H9 (cell line): ENCODE results near the gene SEMA6A. TPM values are rescaled to one million over a fixed set of nuclear protein-coding genes. Genes with fewer than 3 reads are reported as not detected.
A peak's percentile ranks its signal among the peaks of the same experiment; 100 is the strongest.

ENCODE experiments used
- DNase-seq: peaks from one replicate; pipeline ENCODE4 v3.0.0-alpha.2; 2017
- H2AFZ ChIP-seq: one replicate; pipeline ENCODE4 v1.6.1; 2013; ENCODE audit warnings: mild to moderate bottlenecking, low read length, control low read depth, moderate library complexity
- H2AK5ac ChIP-seq: 2 replicates; pipeline ENCODE4 v1.6.1; 2013; ENCODE audit warnings: low read length, control low read depth, mixed read lengths; ENCODE audit not compliant: insufficient read length
- H2BK120ac ChIP-seq: one replicate; pipeline ENCODE4 v1.6.1; 2013; ENCODE audit warnings: low read depth, mild to moderate bottlenecking, low read length, control low read depth, inconsistent platforms; ENCODE audit not compliant: poor library complexity, severe bottlenecking
- H2BK12ac ChIP-seq: 2 replicates; pipeline ENCODE4 v1.6.1; 2013; ENCODE audit warnings: low read length, control low read depth, mixed read lengths, low read depth; ENCODE audit not compliant: insufficient read length
- H2BK15ac ChIP-seq: 2 replicates; pipeline ENCODE4 v1.6.1; 2013; ENCODE audit warnings: low read depth, low read length, control low read depth
- H2BK20ac ChIP-seq: one replicate; pipeline ENCODE4 v1.6.1; 2013; ENCODE audit warnings: low read depth, mild to moderate bottlenecking, low read length, control low read depth, inconsistent platforms; ENCODE audit not compliant: poor library complexity, severe bottlenecking
- H2BK5ac ChIP-seq: 2 replicates; pipeline ENCODE4 v1.6.1; 2013; ENCODE audit warnings: low read length, control low read depth, mixed read lengths; ENCODE audit not compliant: insufficient read length
- H3K14ac ChIP-seq: 2 replicates; pipeline ENCODE4 v1.6.1; 2013; ENCODE audit warnings: low read length, control low read depth; ENCODE audit not compliant: insufficient read depth
- H3K18ac ChIP-seq: 2 replicates; pipeline ENCODE4 v1.6.1; 2013; ENCODE audit warnings: low read depth, mild to moderate bottlenecking, mixed read lengths, low read length, control low read depth; ENCODE audit not compliant: insufficient read length
- H3K23ac ChIP-seq: 2 replicates; pipeline ENCODE4 v1.6.1; 2013; ENCODE audit warnings: low read length, control low read depth, mixed read lengths, low read depth; ENCODE audit not compliant: insufficient read length
- H3K23me2 ChIP-seq: 2 replicates; pipeline ENCODE4 v1.6.1; 2013; ENCODE audit warnings: low read depth, mild to moderate bottlenecking, mixed read lengths, low read length, control low read depth; ENCODE audit not compliant: insufficient read length, poor library complexity, severe bottlenecking
- H3K27ac ChIP-seq: 2 replicates; pipeline ENCODE4 v1.5.1; 2013; ENCODE audit warnings: low read length, control low read depth, mixed read lengths, low read depth; ENCODE audit not compliant: insufficient read length
- H3K27me3 ChIP-seq: 2 replicates; pipeline ENCODE4 v1.6.1; 2013; ENCODE audit warnings: low read length, control low read depth, inconsistent platforms; ENCODE audit not compliant: insufficient read depth
- H3K4ac ChIP-seq: 2 replicates; pipeline ENCODE4 v1.6.1; 2013; ENCODE audit warnings: low read depth, mild to moderate bottlenecking, control low read depth, inconsistent platforms, low read length, moderate library complexity
- H3K4me1 ChIP-seq: 2 replicates; pipeline ENCODE4 v1.6.1; 2013; ENCODE audit warnings: low read length, control low read depth, inconsistent platforms; ENCODE audit not compliant: insufficient read depth
- H3K4me2 ChIP-seq: 2 replicates; pipeline ENCODE4 v1.6.1; 2013; ENCODE audit warnings: low read length, control low read depth, mixed read lengths; ENCODE audit not compliant: insufficient read length, insufficient read depth
- H3K56ac ChIP-seq: 2 replicates; pipeline ENCODE4 v1.6.1; 2013; ENCODE audit warnings: low read depth, mild to moderate bottlenecking, mixed read lengths, low read length, control low read depth; ENCODE audit not compliant: insufficient read length
- H3K79me1 ChIP-seq: 2 replicates; pipeline ENCODE4 v1.6.1; 2013; ENCODE audit warnings: low read depth, mild to moderate bottlenecking, moderate library complexity, low read length, control low read depth, inconsistent platforms; ENCODE audit not compliant: insufficient read depth, poor library complexity, severe bottlenecking
- H3K79me2 ChIP-seq: 2 replicates; pipeline ENCODE4 v1.6.1; 2013; ENCODE audit warnings: low read length, control low read depth, inconsistent platforms; ENCODE audit not compliant: insufficient read depth
- H3K9ac ChIP-seq: 2 replicates; pipeline ENCODE4 v1.6.1; 2013; ENCODE audit warnings: low read length, control low read depth, mixed read lengths; ENCODE audit not compliant: insufficient read length; ENCODE audit errors: extremely low read depth
- H3K9me3 ChIP-seq: one replicate; pipeline ENCODE4 v1.6.1; 2013; ENCODE audit warnings: low read depth, low read length, inconsistent platforms; ENCODE audit not compliant: control insufficient read depth
- H3T11ph ChIP-seq: one replicate; pipeline ENCODE4 v1.6.1; 2013; ENCODE audit warnings: mild to moderate bottlenecking, low read length, control low read depth, inconsistent platforms
- H4K20me1 ChIP-seq: one replicate; pipeline ENCODE4 v1.6.1; 2013; ENCODE audit not compliant: control insufficient read depth, insufficient read length, insufficient read depth
- H4K5ac ChIP-seq: 2 replicates; pipeline ENCODE4 v1.6.1; 2013; ENCODE audit warnings: low read depth, mild to moderate bottlenecking, mixed read lengths, low read length, control low read depth; ENCODE audit not compliant: insufficient read length
- H4K8ac ChIP-seq: replicated peaks from 2 replicates; pipeline ENCODE4 v1.6.1; 2013; ENCODE audit warnings: low read length, control low read depth, mixed read lengths, low read depth; ENCODE audit not compliant: insufficient read length
- H4K91ac ChIP-seq: 2 replicates; pipeline ENCODE4 v1.6.1; 2013; ENCODE audit warnings: low read depth, mild to moderate bottlenecking, moderate library complexity, mixed read lengths, low read length, control low read depth; ENCODE audit not compliant: insufficient read length
- H3K27ac Mint-ChIP-seq, 3 experiments: 2 replicates in 2 of 3; 3 replicates in 1 of 3; pipeline ENCODE4 v1.8.0; 2020 to 2021; ENCODE audit warnings: mixed read lengths in 3 of 3, mild to moderate bottlenecking in 1 of 3, moderate library complexity in 1 of 3
- H3K27me3 Mint-ChIP-seq: 2 replicates; pipeline ENCODE4 v1.8.0; 2021; ENCODE audit warnings: low read depth, mild to moderate bottlenecking, moderate library complexity, mixed read lengths
- H3K36me3 Mint-ChIP-seq, 3 experiments: 2 replicates in 2 of 3; 3 replicates in 1 of 3; pipeline ENCODE4 v1.8.0; 2020 to 2021; ENCODE audit warnings: low read depth in 3 of 3, mixed read lengths in 3 of 3; ENCODE audit not compliant: insufficient read depth in 1 of 3
- H3K4me1 Mint-ChIP-seq, 2 experiments: 2 replicates each; pipeline ENCODE4 v1.8.0; 2020; ENCODE audit warnings: mixed read lengths in 2 of 2
- H3K4me3 Mint-ChIP-seq, 2 experiments: 2 replicates in 1 of 2; 3 replicates in 1 of 2; pipeline ENCODE4 v1.8.0; 2020 to 2021; ENCODE audit warnings: mild to moderate bottlenecking in 2 of 2, mixed read lengths in 2 of 2, moderate library complexity in 1 of 2
- H3K9me3 Mint-ChIP-seq, 2 experiments: 2 replicates in 1 of 2; 3 replicates in 1 of 2; pipeline ENCODE4 v1.8.0; 2020; ENCODE audit warnings: mild to moderate bottlenecking in 2 of 2, mixed read lengths in 2 of 2, moderate library complexity in 1 of 2
- CTCF ChIP-seq: fragments of 200-600 bp; sonication (generic); conservative IDR thresholded peaks from 3 replicates; pipeline ENCODE4 v1.8.0; 2021; ENCODE audit warnings: antibody characterized with exemption, mild to moderate bottlenecking
- WGBS: extraction: QIAGEN DNeasy Blood & Tissue Kit; methylation state at CpG from one replicate; pipeline ENCODE4 v1.1.7; 2013; ENCODE audit warnings: missing lambda C conversion rate, low lambda C conversion rate, mixed read lengths; ENCODE audit not compliant: insufficient read length; ENCODE audit errors: extremely low coverage; 5-methylcytosine and 5-hydroxymethylcytosine counted together
- total RNA-seq: library from RNA; stranded (reverse); gene quantifications from 2 replicates; pipeline ENCODE4 v1.2.1, GENCODE V29; 2021

Gene SEMA6A
- total RNA-seq, 1 experiment from 2014 or later, result 354 TPM

- Histone ChIP-seq H4K91ac (no peak overlapping the region), H3K79me1 (no peaks in the 10 kb centered on the region), H3K79me2 (no peaks in the 10 kb centered on the region), H3K4ac (no peak overlapping the region), H3K18ac (no peak overlapping the region), H2BK120ac (no peak overlapping the region), H2AFZ (no peak overlapping the region), H3K9me3 (no peaks in the 10 kb centered on the region), H3K27ac (no peak overlapping the region), H3T11ph (no peak overlapping the region), H3K56ac (no peak overlapping the region), H4K5ac (no peak overlapping the region), H2BK5ac (no peak overlapping the region), H2AK5ac (no peak overlapping the region), H4K8ac (no peak overlapping the region), H3K14ac (peak overlapping the region; percentile 50; the same call in 1 of the 2 replicates), H2BK12ac (no peak overlapping the region), H3K23me2 (no peaks in the 10 kb centered on the region), H4K20me1 (no peaks in the 10 kb centered on the region), H3K4me2 (no peak overlapping the region), H3K23ac (no peak overlapping the region), H2BK20ac (no peak overlapping the region), H3K9ac (no peak overlapping the region), H3K27me3 (no peaks in the 10 kb centered on the region), H2BK15ac (no peak overlapping the region), H3K4me1 (0 out of 2 replicates have a peak, but pooled peaks cover 2% of the 10 kb centered on the region)
- H3K4me3 Mint-ChIP-seq, result no peak overlapping the region
- no peak for TF ChIP-seq CTCF
- H3K9me3 Mint-ChIP-seq, result no peaks in the 10 kb centered on the region
- DNase-seq, result no peak
- no peaks in the 10 kb centered on the region for H3K36me3 Mint-ChIP-seq
- WGBS, result no CpG with 5 or more reads among the region's 2 CpGs
- H3K27me3 Mint-ChIP-seq, result peaks cover 2% of the 10 kb centered on the region; the same call in 1 of the 2 replicates
- H3K27ac Mint-ChIP-seq, result peak overlapping the region in 1 of 3 experiments; percentile 19; a peak in 1 of 7 replicates
- peaks cover 0 to 9% of the 10 kb centered on the region in 2 experiments; a peak in 2 of 4 replicates for H3K4me1 Mint-ChIP-seq
Measured at GRCh38 chr5:116428966-116429365, 145.7 kb downstream of the SEMA6A start.
